ENCODE results near the gene SLC26A1. TPM values are rescaled to one million over a fixed set of nuclear protein-coding genes. Genes with fewer than 3 reads are reported as not detected.

SLC26A1 gene
- total RNA-seq, 1 experiment from 2014 or later: 0.03 TPM

DNA sequence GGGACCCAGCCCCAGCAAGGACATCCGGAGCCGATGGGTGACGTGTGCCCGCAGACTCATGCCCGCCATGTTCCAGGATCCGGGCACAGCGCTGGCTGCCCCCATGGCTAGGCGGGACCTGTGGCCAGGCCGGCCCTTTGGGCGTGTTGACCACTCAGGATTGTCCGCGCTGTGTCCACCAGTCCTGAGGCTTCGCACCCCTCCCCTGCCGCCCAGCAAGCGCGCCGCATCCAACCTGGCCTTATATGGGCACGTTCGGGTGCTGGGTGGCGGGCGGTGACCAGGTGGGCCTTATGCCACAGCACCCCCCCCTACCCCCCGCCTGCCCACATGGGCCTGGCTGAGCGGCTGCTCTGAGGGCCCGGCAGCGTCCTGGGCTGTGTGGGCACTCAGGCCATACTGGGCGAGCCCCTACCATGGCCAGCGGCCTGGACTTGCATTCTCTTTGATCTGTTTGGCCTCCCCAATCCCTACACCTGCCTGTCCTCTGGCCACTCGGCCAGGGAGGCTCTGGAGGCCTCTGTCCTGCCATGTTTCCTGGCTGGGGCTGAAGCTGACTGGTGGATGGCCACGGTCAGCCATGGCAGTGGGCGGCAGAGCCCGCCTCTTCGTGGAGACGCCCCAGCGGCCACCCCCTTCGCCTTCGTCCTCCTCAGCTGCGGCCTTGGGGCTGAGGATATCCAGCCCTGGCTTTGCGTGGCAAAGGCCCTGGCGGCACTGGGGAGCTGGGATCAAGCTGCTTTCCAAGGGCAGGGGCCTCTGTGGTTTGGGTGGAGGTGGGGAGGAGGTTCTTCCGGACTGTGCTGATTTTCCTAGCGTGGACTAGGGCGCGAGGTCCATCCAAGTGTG lies 20.2 kb upstream of the SLC26A1 start:
- H3K4me3 ChIP-seq (ENCODE audit: insufficient read depth, low read depth, low read length): no peak overlapping the region
- no peaks in the 10 kb centered on the region; the same call in 1 of the 2 replicates for H3K36me3 ChIP-seq (replicated peaks; ENCODE audit: control insufficient read depth, insufficient read depth, low read length)
- H3K27me3 ChIP-seq (ENCODE audit: control insufficient read depth, insufficient read depth, low read length): peaks cover 23% of the 10 kb centered on the region
- no peak for DNase-seq

- Histone ChIP-seq H3K27me3 (ENCODE audit: control insufficient read depth, insufficient read depth, low read length) (peaks cover 27% of the 10 kb centered on the region), H3K4me3 (ENCODE audit: insufficient read depth, low read depth, low read length) (peak overlapping the region; percentile 43), H3K36me3 (replicated peaks; ENCODE audit: control insufficient read depth, insufficient read depth, low read length) (no peaks in the 10 kb centered on the region; the same call in 1 of the 2 replicates)
- peak; percentile 89 for DNase-seq
Observed at GRCh38 chr4:1012034-1012739, 19.0 kb upstream of the SLC26A1 start.

DNA sequence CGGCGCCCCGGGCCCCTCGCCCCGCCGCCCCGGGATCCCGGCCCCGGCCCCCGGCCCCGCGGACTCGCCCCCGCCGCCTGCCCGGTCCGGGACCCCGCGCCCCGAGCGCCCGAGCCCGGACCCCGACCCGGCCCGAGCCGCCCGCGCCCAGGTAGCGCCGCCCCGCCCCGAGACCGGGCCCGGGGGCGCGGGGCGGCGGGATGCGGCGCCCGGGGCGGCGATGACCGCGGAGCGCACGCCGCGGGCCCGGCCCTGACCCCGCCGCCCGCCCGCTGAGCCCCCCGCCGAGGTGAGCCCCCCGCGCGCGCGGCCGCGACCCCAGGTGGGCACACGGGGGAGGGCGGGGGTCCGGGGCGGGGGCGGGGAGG lies 18.4 kb upstream of the SLC26A1 start:
- Histone ChIP-seq H3K4me3 (ENCODE audit: insufficient read depth, low read depth, low read length) (no peak overlapping the region; the same call in 1 of the 2 replicates), H3K36me3 (replicated peaks; ENCODE audit: control insufficient read depth, insufficient read depth, low read length) (no peaks in the 10 kb centered on the region; the same call in 1 of the 2 replicates), H3K27me3 (ENCODE audit: control insufficient read depth, insufficient read depth, low read length) (peaks cover 29% of the 10 kb centered on the region)
- DNase-seq: no peak

DNA sequence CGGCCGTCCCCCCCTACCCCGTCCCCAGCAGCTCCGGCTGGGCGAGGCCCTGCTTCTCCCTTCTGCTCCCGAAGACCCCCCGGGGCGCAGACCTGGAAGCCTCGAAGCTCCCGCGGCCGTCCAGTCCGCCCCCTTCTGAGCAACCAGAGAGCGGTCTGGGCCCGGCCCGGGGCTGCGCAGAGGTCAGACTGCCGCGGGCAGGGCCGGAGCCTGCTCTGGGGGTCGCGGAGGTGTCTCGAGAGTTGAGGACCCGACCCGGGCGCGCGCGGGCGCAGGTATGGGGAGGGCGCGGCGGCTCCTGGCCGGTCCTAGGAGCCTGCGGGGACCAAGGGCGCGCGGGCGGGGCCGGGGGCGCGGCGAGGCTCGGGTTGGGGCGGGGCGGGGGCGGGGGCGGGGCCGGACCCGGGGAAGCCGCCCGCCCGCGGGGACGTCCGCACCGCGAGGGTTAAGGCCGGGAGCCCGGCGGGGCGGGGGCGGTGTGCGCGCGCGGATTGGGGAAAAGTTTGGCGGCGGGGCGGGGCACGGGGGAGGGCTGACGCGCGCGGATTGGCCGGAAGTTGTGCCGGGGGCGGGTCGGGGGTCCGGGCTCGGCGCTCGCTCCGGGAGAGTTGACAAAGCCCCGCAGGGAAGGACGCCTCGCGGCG lies 17.9 kb upstream of the SLC26A1 start, which contains the start of gene FGFRL1:
Gene FGFRL1, plus strand, starts transcription at position 605 of the 644 bp plus-strand sequence. CDS start 860 bp downstream, outside the sequence.
- Histone ChIP-seq H3K27me3 (ENCODE audit: control insufficient read depth, insufficient read depth, low read length) (peaks cover 29% of the 10 kb centered on the region), H3K4me3 (ENCODE audit: insufficient read depth, low read depth, low read length) (peak within 1 kb of the TSS; percentile 43), H3K36me3 (replicated peaks; ENCODE audit: control insufficient read depth, insufficient read depth, low read length) (no peaks in the 10 kb centered on the region; the same call in 1 of the 2 replicates)
- DNase-seq: peak; percentile 99

DNA sequence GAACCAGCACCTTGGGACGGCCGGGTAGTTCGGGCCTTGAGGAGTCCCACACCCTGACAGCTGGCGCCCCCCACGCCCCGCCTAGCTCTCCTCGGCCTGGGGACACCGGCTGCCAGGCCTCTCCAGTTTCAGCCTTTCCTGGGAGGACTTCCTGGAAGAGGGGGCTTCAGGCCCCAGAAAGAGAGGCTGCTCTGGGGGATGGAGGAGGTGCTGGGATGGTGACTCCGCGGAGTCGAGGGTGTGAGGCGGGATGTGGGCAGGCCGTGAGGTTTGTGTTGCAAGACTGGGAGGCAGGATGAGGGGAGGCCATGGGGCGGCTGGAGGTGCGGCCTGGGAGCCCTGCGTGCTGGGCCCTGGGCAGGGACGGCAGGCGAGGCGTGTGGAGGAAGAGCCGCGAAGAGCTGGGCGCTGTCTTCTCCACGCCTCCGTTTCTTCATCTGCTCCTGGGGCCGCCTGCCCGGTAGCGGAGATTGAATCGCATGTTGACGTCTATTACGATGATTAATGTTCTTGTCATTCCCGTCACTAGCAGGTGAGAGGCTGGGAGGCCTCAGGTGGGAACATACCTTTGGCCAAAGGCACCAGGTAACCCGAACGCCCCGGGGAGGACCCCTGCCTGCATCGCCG lies 17.3 kb upstream of the SLC26A1 start:
- H3K27me3 ChIP-seq (ENCODE audit: control insufficient read depth, insufficient read depth, low read length): peaks cover 30% of the 10 kb centered on the region
- no peaks in the 10 kb centered on the region; the same call in 1 of the 2 replicates for H3K36me3 ChIP-seq (replicated peaks; ENCODE audit: control insufficient read depth, insufficient read depth, low read length)
- peak overlapping the region; percentile 42 for H3K4me3 ChIP-seq (ENCODE audit: insufficient read depth, low read depth, low read length)
- DNase-seq: no peak

- H3K27me3 ChIP-seq (ENCODE audit: control insufficient read depth, insufficient read depth, low read length): peaks cover 30% of the 10 kb centered on the region
- H3K4me3 ChIP-seq (ENCODE audit: insufficient read depth, low read depth, low read length): peak overlapping the region; percentile 49
- DNase-seq: peak; percentile 99
- H3K36me3 ChIP-seq (replicated peaks; ENCODE audit: control insufficient read depth, insufficient read depth, low read length): no peaks in the 10 kb centered on the region; the same call in 1 of the 2 replicates
Observed at GRCh38 chr4:1009542-1010394, 16.6 kb upstream of the SLC26A1 start.

DNA sequence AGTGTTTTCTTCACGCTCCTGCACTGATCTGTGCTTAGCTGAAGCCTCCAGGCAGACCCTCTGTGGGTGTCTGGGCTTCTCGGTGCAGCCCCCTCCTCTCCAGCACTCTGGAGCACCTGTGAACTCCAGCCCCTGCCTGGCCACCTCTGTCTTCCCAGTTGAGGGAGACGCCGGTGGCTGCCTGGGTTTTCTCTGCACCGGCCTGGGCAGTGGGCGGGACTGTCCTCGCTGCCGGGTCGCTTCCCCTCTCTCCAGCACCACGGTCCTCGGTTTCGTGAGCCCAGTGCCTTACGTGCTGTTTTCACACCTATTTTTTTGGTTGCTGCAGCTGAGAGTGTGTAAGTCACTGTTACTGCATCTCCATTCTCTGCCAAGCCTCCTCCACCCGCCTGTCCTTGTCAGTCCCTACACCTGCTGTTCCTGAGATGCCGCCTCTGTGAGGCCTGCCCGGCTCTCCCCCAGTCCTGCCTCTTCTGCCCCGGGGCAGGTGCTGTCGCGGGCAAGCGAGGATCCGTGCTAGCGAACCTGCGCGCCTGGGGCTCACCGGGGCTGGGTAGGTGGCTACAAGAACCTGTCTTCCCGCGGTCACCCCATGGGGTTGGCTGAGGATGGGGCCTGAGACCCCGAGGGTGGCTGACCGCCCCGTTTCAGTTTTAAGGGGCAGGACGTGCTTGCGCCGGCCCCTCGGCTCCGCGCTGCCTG lies 15.8 kb upstream of the SLC26A1 start:
- H3K27me3 ChIP-seq (ENCODE audit: control insufficient read depth, insufficient read depth, low read length): peaks cover 32% of the 10 kb centered on the region
- no peak for DNase-seq

DNA sequence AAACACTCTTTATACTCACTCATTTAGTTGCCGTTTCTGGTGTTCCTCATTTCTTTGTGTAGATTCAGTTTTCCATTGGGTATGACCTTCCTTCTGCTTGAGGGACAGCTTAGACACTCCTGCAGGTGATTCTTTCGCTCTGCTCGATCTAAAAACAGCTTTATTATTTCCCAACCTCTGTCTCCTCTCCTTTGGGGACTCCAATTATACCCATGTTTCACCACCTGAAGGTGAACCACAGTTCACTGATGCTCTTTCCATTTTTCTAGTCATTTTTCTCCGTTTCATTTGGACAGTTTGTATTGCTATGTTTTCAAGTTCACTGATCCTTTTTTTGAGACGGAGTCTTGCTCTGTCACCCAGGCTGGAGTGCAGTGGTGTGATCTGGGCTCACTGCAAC lies 13.7 kb upstream of the SLC26A1 start:
- Histone ChIP-seq H3K36me3 (replicated peaks; ENCODE audit: control insufficient read depth, insufficient read depth, low read length) (no peaks in the 10 kb centered on the region), H3K27me3 (ENCODE audit: control insufficient read depth, insufficient read depth, low read length) (peaks cover 50% of the 10 kb centered on the region), H3K4me3 (ENCODE audit: insufficient read depth, low read depth, low read length) (no peak overlapping the region)
- no peak for DNase-seq

More for the DNA sequence above, 15.8 kb upstream of the SLC26A1 start:
- Histone ChIP-seq H3K4me3 (ENCODE audit: insufficient read depth, low read depth, low read length) (peak overlapping the region; percentile 49), H3K36me3 (replicated peaks; ENCODE audit: control insufficient read depth, insufficient read depth, low read length) (no peaks in the 10 kb centered on the region; the same call in 1 of the 2 replicates)

DNA sequence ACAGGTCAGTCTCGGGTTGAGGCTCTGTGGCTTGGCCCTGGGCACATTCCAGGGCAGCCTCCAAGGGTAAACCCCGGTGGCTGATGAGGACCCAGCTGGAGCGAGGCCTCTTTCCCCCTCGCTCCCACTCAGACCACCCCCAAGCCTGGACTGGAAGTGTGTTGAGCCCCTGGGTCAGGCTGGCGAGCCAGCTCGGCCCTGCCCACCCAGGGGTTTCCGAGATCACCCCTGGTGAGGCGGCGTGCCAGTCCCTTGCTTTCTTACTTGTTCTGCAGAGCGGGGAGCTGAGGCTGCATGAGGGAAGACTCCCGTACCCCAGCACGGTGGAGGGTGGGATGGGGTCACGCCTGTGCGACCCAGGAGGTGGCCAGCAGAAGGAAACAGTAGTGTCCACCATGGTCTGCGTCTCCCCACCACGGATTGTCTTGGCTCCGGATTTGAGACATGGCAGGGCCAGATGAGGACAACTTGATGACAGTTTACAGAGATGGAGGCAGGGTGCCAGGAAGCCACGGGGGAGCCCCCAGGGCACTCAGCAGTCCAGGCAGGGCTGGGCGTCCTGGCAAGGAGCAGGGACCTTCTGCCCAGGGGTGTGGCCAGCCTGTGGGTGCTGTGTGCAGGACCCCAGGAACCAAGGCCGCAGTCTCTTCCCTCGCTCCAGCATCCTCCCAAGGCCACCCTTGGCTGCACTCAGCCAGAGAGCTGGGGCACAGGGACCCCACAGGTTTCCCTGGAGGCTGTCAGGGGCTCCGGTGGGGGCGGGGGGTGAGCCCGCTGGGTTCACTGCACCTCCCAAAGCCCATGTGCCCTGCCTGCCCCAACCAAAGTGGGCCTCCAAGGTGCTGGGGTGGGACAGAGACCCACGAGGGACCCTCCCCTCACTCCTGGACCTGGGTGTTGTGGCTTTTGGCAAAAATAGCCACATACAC lies 11.6 kb upstream of the SLC26A1 start:
- Histone ChIP-seq H3K36me3 (replicated peaks; ENCODE audit: control insufficient read depth, insufficient read depth, low read length) (no peaks in the 10 kb centered on the region), H3K27me3 (ENCODE audit: control insufficient read depth, insufficient read depth, low read length) (peaks cover 44% of the 10 kb centered on the region), H3K4me3 (ENCODE audit: insufficient read depth, low read depth, low read length) (no peak overlapping the region)
- DNase-seq: no peak

GRCh38 chr4:1004071-1004418 lies 10.8 kb upstream of the SLC26A1 start:
- peaks cover 42% of the 10 kb centered on the region for H3K27me3 ChIP-seq (ENCODE audit: control insufficient read depth, insufficient read depth, low read length)
- H3K36me3 ChIP-seq (replicated peaks; ENCODE audit: control insufficient read depth, insufficient read depth, low read length): no peaks in the 10 kb centered on the region
- no peak for DNase-seq
- no peak overlapping the region for H3K4me3 ChIP-seq (ENCODE audit: insufficient read depth, low read depth, low read length)

- peak; percentile 87 for DNase-seq
- H3K4me3 ChIP-seq (ENCODE audit: insufficient read depth, low read depth, low read length): peak overlapping the region; percentile 29; the same call in 1 of the 2 replicates
- H3K36me3 ChIP-seq (replicated peaks; ENCODE audit: control insufficient read depth, insufficient read depth, low read length): no peaks in the 10 kb centered on the region
- peaks cover 39% of the 10 kb centered on the region for H3K27me3 ChIP-seq (ENCODE audit: control insufficient read depth, insufficient read depth, low read length)
Observed at GRCh38 chr4:1003271-1004070, 10.3 kb upstream of the SLC26A1 start.
